Endometrium (tissue), 2 donors: ENCODE measurements around the gene S100P.

Source experiments
- FAIRE-seq: peaks from 2 replicates; lab custom pipeline; 2012; peaks lifted over from hg19 to GRCh38; lab: Jason Lieb, UNC
- donor health status: control.
- donor health status: control.

S100P gene

GRCh38 chr4:6697131-6697530 lies 3.5 kb downstream of the S100P start:
- no peak for FAIRE-seq

DNA sequence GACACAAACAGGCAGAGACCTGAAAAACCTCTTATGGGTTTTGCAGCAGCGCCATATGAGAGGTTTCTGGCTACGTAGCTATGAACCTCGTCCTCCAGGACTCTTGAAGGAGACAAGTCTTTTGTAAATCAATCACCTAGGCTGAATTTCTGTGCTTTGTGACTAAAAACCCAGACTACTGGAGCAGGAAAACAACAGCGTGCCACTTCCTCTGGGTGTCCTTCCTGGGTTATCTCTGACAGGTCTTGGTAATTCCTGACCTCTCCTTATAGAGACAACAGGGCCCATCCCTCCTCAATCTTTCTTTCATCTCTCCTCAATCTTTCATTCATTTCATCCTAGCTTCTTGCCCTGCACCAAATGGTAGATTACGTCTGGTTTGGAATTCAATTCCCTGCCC lies 5.7 kb downstream of the S100P start:
- FAIRE-seq, result no peak

GRCh38 chr4:6699903-6700302 lies 6.2 kb downstream of the S100P start:
- FAIRE-seq, result no peak

DNA sequence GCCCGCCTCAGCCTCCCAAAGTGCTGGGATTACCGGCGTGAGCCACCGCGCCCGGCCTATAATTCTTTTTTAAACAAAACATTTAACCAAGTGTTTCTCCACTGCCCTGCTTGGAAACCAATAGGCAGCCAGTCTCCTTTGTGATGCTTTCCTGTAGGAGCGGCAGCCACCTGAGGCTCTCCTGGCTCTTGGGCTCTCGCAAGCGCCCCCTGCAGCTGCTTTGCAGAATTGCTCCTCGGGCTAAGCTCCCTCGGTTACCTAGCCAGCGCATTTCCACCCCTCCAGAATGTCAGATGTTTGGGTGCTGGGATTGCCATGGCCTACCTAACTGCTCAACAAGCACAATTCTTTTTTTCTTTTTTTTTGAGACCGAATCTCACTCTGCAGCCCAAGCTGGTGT lies 7.7 kb downstream of the S100P start:
- FAIRE-seq, result no peak

- no peak for FAIRE-seq
Observed at GRCh38 chr4:6702761-6703160, 9.1 kb downstream of the S100P start.

- FAIRE-seq, result no peak
Observed at GRCh38 chr4:6703786-6704185, 10.1 kb downstream of the S100P start.

GRCh38 chr4:6705646-6706045 lies 12.0 kb downstream of the S100P start:
- no peak for FAIRE-seq

GRCh38 chr4:6706173-6706572 lies 12.5 kb downstream of the S100P start:
- FAIRE-seq, result no peak

DNA sequence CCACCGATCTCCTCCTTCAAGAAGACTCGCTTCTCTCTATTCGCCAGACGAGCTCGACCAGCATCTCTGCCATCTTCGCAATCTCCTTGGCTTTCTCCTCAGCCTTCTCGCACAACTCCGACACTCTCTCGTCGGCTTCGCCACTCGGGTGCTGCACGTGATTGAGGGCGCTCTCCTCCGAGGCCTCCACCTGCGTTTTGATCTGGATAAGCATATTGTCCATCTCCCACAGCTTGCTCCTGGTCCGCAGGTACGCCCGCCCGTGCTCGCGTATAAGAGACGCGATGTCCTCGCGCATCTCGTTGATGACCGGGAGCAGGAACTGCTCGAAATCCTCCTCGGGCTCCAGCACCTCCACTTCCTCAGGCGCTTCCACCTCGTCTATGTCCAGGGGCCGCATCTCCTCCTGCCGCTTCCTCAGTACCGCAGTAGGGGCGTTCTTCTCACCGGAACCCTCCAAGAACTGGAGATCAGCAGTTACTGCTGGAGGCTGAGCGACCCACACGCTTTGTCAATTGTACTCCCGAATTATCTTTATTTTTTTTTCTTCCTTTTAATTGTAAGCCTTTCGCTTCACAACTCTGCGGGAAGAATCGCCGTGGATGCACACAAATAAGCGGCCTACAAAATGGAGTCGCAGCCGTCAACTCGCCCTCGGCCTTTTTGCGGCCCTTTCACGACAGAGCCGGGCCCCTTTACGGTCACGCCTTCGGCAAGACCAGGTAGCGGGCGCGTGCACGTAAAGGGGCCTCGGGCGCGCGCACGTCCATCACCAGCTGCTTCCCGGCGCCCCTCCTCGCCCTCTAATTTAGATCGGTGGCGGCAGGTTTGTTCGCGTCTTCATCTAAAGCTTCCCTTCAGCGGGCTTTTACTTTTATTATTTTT lies 15.8 kb downstream of the S100P start, which contains the start of gene MRFAP1L1:
Gene MRFAP1L1, minus strand, starts transcription at position 636 of the 885 bp plus-strand sequence. Its CDS starts 236 bp downstream, at position 400.
- FAIRE-seq, result peak; percentile 85

GRCh38 chr4:6710282-6710681 lies 16.6 kb downstream of the S100P start:
- FAIRE-seq, result no peak

GRCh38 chr4:6710996-6711395 lies 17.3 kb downstream of the S100P start:
- FAIRE-seq, result no peak

DNA sequence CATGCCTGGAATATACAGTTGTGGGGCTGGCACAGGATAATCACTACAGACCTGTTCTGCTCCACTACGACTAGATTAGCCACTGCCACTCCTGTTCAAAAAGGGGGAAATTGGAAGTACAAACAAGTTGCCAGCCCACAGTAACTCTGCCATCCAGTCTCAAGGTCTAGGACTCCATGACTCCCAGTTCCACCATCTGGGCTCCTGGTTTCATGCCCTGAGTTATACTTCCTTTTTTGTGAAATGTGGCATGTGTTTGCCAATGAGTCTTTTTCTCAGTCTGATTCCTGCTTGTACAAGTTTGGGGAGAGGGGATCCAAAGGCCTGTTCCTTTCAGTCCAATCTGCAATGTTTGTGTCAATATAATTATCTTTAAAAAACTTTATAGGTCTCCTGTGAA lies 21.3 kb downstream of the S100P start:
- FAIRE-seq, result no peak

DNA sequence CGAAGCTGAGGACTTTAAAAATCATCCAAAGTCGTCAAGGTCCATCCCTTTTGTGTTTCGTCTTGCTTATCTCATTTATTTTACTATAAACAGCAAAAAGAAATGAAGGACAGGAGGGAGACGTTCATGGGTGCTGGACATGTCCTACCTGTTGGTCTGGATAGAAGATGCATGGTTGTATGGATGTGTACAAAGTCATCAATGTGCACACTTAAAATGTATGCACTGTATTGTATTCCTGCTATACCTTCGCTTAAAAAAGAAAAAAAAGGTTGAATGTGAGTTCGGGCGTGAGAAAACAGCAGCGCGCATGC lies 22.0 kb downstream of the S100P start:
- no peak for FAIRE-seq

GRCh38 chr4:6716018-6716911 lies 22.6 kb downstream of the S100P start, which contains the start of gene BLOC1S4:
Gene BLOC1S4, plus strand, starts transcription at chr4:6716174. Its CDS starts 36 bp downstream, at chr4:6716210.
- FAIRE-seq, result no peak

DNA sequence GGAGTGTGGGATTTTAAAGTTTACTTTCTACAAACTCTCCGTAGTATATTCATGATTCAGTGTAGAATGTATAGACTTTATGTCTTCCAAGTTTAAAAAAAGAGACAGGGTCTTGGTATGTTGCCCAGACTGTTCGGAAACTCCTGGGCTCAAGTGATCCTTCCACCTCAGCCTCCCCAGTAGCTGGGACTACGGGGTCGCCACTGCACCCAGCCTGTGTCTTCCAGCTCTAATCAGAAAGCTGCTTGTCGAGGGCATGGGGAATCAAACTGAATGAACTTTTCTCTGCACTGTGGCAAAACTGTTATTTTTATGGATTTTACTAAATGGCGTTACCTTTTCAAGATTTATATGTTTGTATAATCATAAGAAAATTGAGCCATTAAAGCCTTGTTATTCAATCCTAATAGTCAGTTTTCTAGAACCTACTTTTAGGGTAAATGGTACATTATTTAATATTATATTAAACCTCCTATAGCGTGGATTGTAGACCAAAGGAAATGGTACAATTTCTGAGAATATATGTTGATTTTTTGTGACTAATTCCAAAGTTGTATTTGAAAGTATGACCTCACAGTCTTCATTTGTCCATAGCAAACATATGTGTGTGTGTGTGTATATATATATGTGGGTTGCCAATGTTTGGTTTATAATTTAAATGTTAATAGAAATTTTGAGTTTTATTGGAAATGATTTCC lies 23.4 kb downstream of the S100P start:
- FAIRE-seq, result no peak

GRCh38 chr4:6718932-6719610 lies 25.4 kb downstream of the S100P start:
- FAIRE-seq, result no peak

DNA sequence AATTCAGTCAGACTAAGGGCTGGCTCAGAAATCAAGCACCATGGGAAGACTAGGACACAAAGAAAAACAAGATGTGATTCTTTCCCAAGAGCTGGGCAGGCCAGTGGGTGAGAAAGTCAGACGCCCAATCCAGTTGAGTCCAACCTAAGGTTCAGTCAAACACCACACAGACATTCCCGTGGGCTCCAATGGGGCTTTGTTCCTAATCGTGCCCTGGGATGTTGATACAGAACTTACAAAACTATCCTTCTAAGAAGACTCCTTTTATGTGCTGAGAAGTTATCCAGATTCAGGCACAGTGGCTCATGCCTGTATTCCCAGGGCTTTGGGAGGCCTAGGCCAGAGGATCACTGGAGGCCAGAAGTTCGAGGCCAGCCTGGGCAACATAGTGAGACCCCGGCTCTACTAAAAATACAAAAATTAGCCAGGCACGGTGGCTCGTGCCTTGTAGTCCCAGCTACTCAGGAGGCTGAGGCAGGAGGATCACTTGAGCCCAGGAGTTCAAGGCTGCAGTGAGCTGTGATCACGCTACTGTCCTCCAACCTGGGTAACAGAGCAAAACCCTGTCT lies 26.0 kb downstream of the S100P start:
- FAIRE-seq, result no peak

- no peak for FAIRE-seq
Observed at GRCh38 chr4:6720202-6720699, 26.6 kb downstream of the S100P start.

DNA sequence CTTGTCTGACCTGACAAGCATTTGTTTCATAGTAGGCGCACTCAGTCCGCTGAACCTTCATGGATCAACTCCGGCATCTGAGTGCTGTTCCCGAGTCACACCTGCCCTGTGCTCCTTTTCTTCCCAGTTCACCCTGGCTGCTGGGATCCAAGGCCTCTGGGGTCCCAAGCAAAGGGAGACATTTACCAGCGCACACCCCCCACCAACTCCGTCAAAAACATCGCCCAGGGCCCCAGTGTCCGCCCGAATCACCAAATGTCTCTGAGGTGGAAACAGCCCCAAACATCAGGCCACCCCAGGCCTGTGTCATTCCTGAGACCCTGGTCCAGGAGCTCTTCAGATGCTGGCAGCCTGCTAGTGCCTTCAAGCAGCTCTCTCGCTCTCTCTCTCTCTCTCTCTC lies 27.4 kb downstream of the S100P start:
- no peak for FAIRE-seq

DNA sequence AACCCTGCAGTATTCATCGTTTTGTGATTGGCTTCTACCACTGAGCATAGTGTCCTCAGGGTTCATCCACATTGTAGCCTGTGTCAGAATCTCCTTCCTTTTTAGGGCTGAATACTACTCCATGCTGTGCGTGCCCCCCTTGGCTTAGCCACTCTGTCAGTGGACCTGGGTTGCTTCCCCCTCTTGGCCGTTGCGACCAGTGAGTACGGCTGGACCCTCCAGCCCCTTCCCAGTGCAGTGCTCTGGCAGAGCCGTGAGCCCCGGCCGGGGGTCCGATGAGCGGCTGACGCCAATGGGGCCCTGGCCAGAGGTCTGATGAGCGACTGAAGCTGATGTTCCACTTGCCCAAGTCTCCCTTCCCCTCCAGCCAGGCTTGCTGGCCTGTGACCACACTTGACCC lies 29.2 kb downstream of the S100P start:
- FAIRE-seq, result no peak

- no peak for FAIRE-seq
Observed at GRCh38 chr4:6723851-6724250, 30.2 kb downstream of the S100P start.
